A673 (cell line): ENCODE results near the gene RAD50.

Experiments used
- EZH2 ChIP-seq: fragments of 200-600 bp; sonication (generic); IDR thresholded peaks from 2 replicates; pipeline ENCODE4 v1.6.1; 2017; ENCODE audit warnings: borderline replicate concordance, low read depth, mild to moderate bottlenecking, mixed read lengths, antibody characterized with exemption, low read length; ENCODE audit not compliant: poor library complexity, severe bottlenecking
- TF ChIP-seq, protein P1 (sequence below): fragments of 300-800, 200-600 bp; sonication (generic); conservative IDR thresholded peaks from 2 replicates; pipeline ENCODE4 v1.5.1; 2017; ENCODE audit warnings: low read depth, mild to moderate bottlenecking, antibody characterized with exemption, low read length, moderate library complexity, mixed read lengths

DNA sequence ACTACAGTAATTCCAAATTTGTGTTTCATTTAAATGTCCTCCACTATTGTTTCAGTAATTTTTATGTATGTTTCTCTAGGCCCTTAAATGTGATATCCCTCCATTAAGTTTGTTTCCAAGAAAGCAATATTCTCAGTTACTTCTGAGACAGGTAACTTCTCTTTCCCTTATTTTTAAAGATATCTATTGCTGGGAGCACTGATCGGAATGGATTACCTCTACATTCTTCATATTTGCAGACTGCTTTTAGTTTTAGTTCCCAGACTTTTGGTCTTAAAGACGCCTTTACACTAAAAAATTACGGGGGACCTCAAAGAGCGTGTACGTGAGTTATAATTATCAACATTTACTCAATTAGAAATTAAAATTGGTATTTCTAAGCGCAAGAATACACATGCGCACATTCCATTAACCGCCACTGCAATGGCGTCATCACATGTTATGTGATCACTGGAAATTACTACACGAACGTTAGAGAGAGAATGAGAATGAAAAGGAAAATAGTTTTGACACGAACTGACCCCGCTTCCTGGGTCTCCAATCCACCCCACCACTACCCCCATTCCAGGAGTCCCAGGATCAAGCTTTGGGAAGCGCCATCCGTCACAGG lies 519 bp upstream of the RAD50 start:
- TF ChIP-seq, protein P1, sequence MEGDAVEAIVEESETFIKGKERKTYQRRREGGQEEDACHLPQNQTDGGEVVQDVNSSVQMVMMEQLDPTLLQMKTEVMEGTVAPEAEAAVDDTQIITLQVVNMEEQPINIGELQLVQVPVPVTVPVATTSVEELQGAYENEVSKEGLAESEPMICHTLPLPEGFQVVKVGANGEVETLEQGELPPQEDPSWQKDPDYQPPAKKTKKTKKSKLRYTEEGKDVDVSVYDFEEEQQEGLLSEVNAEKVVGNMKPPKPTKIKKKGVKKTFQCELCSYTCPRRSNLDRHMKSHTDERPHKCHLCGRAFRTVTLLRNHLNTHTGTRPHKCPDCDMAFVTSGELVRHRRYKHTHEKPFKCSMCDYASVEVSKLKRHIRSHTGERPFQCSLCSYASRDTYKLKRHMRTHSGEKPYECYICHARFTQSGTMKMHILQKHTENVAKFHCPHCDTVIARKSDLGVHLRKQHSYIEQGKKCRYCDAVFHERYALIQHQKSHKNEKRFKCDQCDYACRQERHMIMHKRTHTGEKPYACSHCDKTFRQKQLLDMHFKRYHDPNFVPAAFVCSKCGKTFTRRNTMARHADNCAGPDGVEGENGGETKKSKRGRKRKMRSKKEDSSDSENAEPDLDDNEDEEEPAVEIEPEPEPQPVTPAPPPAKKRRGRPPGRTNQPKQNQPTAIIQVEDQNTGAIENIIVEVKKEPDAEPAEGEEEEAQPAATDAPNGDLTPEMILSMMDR: no peak
- no peak for TF ChIP-seq EZH2
